Loucy (cell line): Measurements from ENCODE around the gene GRK1.

ENCODE experiments used
- H2AFZ ChIP-seq: fragments of 200-600 bp; sonication (generic); 2 replicates; pipeline ENCODE4 v1.6.0; 2016; ENCODE audit warnings: antibody characterized with exemption, mild to moderate bottlenecking, low read length, moderate library complexity
- H3F3A ChIP-seq: fragments of 200-600 bp; 2 replicates; pipeline ENCODE4 v1.6.0; 2016; ENCODE audit warnings: antibody characterized with exemption, low read depth, mild to moderate bottlenecking
- H3K27me3 ChIP-seq: fragments of 200-600 bp; sonication (generic); 2 replicates; pipeline ENCODE4 v1.6.1; 2014; ENCODE audit warnings: low read length, mild to moderate bottlenecking; ENCODE audit not compliant: insufficient read depth, poor library complexity, severe bottlenecking
- H3K36me3 ChIP-seq: fragments of 200-600 bp; sonication (generic); 2 replicates; pipeline ENCODE4 v1.6.1; 2016; ENCODE audit warnings: low read length; ENCODE audit not compliant: insufficient read depth
- H3K4me1 ChIP-seq: fragments of 200-600 bp; sonication (generic); 2 replicates; pipeline ENCODE4 v1.5.1; 2014; ENCODE audit warnings: low read length, mild to moderate bottlenecking; ENCODE audit not compliant: insufficient read depth, poor library complexity, severe bottlenecking
- H3K4me2 ChIP-seq: fragments of 200-600 bp; sonication (generic); 2 replicates; pipeline ENCODE4 v1.6.0; 2014; ENCODE audit warnings: antibody characterized with exemption, low read length, low read depth, mild to moderate bottlenecking; ENCODE audit not compliant: poor library complexity, severe bottlenecking
- H3K4me3 ChIP-seq: fragments of 200-600 bp; sonication (generic); 2 replicates; pipeline ENCODE4 v1.5.1; 2014; ENCODE audit warnings: low read length, mild to moderate bottlenecking, mixed read lengths; ENCODE audit not compliant: poor library complexity, severe bottlenecking
- H3K79me2 ChIP-seq: fragments of 200-600 bp; sonication (generic); 2 replicates; pipeline ENCODE4 v1.6.1; 2014; ENCODE audit warnings: low read length; ENCODE audit not compliant: insufficient read depth
- H3K9ac ChIP-seq: fragments of 200-600 bp; sonication (generic); 2 replicates; pipeline ENCODE4 v1.6.0; 2014; ENCODE audit warnings: mild to moderate bottlenecking, low read depth, low read length, moderate library complexity; ENCODE audit not compliant: poor library complexity, severe bottlenecking
- H3K9me2 ChIP-seq: fragments of 200-600 bp; sonication (generic); replicated peaks from 2 replicates; pipeline ENCODE4 v1.6.1; 2016; ENCODE audit warnings: low read depth, low read length, mixed read lengths
- H3K9me3 ChIP-seq: fragments of 200-600 bp; sonication (generic); 2 replicates; pipeline ENCODE4 v1.6.1; 2014; ENCODE audit warnings: mild to moderate bottlenecking, antibody characterized with exemption, low read length, low read depth; ENCODE audit not compliant: insufficient read depth
- H4K20me1 ChIP-seq: fragments of 200-600 bp; sonication (generic); 2 replicates; pipeline ENCODE4 v1.6.0; 2014; ENCODE audit warnings: antibody characterized with exemption, low read length, mild to moderate bottlenecking; ENCODE audit not compliant: insufficient read depth, poor library complexity, severe bottlenecking
- EZH2phosphoT487 ChIP-seq: fragments of 200-600 bp; IDR thresholded peaks from 2 replicates; pipeline ENCODE4 v1.6.1; 2018; ENCODE audit warnings: antibody characterized with exemption, mild to moderate bottlenecking, moderate library complexity, borderline replicate concordance
- TF ChIP-seq, protein P1 (sequence below): fragments of 200-600 bp; sonication (generic); conservative IDR thresholded peaks from 2 replicates; pipeline ENCODE4 v1.5.1; 2014; ENCODE audit warnings: mild to moderate bottlenecking, antibody characterized with exemption, low read length

Gene GRK1

GRCh38 chr13:113763254-113763653 lies 96.2 kb downstream of the GRK1 start:
- TF ChIP-seq, protein P1, sequence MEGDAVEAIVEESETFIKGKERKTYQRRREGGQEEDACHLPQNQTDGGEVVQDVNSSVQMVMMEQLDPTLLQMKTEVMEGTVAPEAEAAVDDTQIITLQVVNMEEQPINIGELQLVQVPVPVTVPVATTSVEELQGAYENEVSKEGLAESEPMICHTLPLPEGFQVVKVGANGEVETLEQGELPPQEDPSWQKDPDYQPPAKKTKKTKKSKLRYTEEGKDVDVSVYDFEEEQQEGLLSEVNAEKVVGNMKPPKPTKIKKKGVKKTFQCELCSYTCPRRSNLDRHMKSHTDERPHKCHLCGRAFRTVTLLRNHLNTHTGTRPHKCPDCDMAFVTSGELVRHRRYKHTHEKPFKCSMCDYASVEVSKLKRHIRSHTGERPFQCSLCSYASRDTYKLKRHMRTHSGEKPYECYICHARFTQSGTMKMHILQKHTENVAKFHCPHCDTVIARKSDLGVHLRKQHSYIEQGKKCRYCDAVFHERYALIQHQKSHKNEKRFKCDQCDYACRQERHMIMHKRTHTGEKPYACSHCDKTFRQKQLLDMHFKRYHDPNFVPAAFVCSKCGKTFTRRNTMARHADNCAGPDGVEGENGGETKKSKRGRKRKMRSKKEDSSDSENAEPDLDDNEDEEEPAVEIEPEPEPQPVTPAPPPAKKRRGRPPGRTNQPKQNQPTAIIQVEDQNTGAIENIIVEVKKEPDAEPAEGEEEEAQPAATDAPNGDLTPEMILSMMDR, result no peak
- TF ChIP-seq EZH2phosphoT487, result no peak
- Histone ChIP-seq H3K9me2 (no peaks in the 10 kb centered on the region), H3K36me3 (no peaks in the 10 kb centered on the region), H3K27me3 (no peaks in the 10 kb centered on the region), H3K4me1 (no peaks in the 10 kb centered on the region), H3K9ac (no peak overlapping the region), H3K9me3 (no peaks in the 10 kb centered on the region; the same call in 1 of the 2 replicates), H3K4me3 (no peak overlapping the region), H4K20me1 (no peaks in the 10 kb centered on the region), H3K4me2 (no peak overlapping the region), H3F3A (no peaks in the 10 kb centered on the region), H3K79me2 (no peaks in the 10 kb centered on the region), H2AFZ (no peak overlapping the region)

- Histone ChIP-seq H3K27me3 (no peaks in the 10 kb centered on the region), H3K36me3 (no peaks in the 10 kb centered on the region), H3K4me3 (no peak overlapping the region), H3K9ac (no peak overlapping the region), H3F3A (no peaks in the 10 kb centered on the region), H4K20me1 (no peaks in the 10 kb centered on the region), H3K4me1 (no peaks in the 10 kb centered on the region), H3K4me2 (no peak overlapping the region), H3K79me2 (no peaks in the 10 kb centered on the region), H3K9me3 (no peaks in the 10 kb centered on the region; the same call in 1 of the 2 replicates), H3K9me2 (no peaks in the 10 kb centered on the region), H2AFZ (no peak overlapping the region)
- TF ChIP-seq, protein P1, result no peak
- no peak for TF ChIP-seq EZH2phosphoT487
Observed at GRCh38 chr13:113763961-113764792, 97.2 kb downstream of the GRK1 start.

- Histone ChIP-seq H3K79me2 (no peaks in the 10 kb centered on the region), H3K36me3 (no peaks in the 10 kb centered on the region), H3K9ac (no peak overlapping the region), H3K4me2 (no peak overlapping the region), H4K20me1 (no peaks in the 10 kb centered on the region), H3K4me1 (no peaks in the 10 kb centered on the region), H3F3A (no peaks in the 10 kb centered on the region), H2AFZ (no peak overlapping the region), H3K4me3 (no peak overlapping the region), H3K9me3 (no peaks in the 10 kb centered on the region; the same call in 1 of the 2 replicates), H3K27me3 (no peaks in the 10 kb centered on the region), H3K9me2 (no peaks in the 10 kb centered on the region)
- no peak for TF ChIP-seq EZH2phosphoT487
Observed at GRCh38 chr13:113764793-113765563, 98.0 kb downstream of the GRK1 start.
